Uterus (tissue), 4 donors: Measurements from ENCODE around the gene FSTL5. TPM values are rescaled to one million over a fixed set of nuclear protein-coding genes. Genes with fewer than 3 reads are reported as not detected.

ENCODE experiments used
- DNase-seq, 2 donors: peaks; one replicate each; pipeline ENCODE4 v3.0.0-alpha.2; 2019 to 2020
- H3K27ac ChIP-seq, 2 donors: fragments of 200-600 bp; sonication (generic); 1 replicate in 1 of 2; 2 replicates in 1 of 2; pipeline ENCODE4 v1.5.1; 2016 to 2018
- H3K27me3 ChIP-seq, 2 donors: fragments of 200-600 bp; sonication (generic); one replicate each; pipeline ENCODE4 v1.5.1; 2018 to 2019; ENCODE audit warnings: control low read depth in 1 of 2
- H3K36me3 ChIP-seq, 2 donors: fragments of 200-600 bp; sonication (generic); one replicate each; pipeline ENCODE4 v1.5.1; 2019; ENCODE audit warnings: control low read depth in 1 of 2
- H3K4me1 ChIP-seq, 2 donors: fragments of 200-600 bp; sonication (generic); one replicate each; pipeline ENCODE4 v1.5.1; 2018 to 2019; ENCODE audit warnings: control low read depth in 1 of 2
- H3K4me3 ChIP-seq, 2 donors: fragments of 200-600 bp; sonication (generic); 1 replicate in 1 of 2; 2 replicates in 1 of 2; pipeline ENCODE4 v1.5.1; 2018 to 2019; ENCODE audit warnings: mild to moderate bottlenecking in 1 of 2
- H3K9me3 ChIP-seq, 2 donors: fragments of 200-600 bp; sonication (generic); one replicate each; pipeline ENCODE4 v1.5.1; 2019; ENCODE audit warnings: control low read depth in 1 of 2
- CTCF ChIP-seq, 4 experiments: fragments of 200-600 bp in 2 of 4; fragments of 450-650 bp in 2 of 4; sonication (generic) in 2 of 4; IDR thresholded peaks; one replicate each; pipeline ENCODE4 v1.5.1; 2016 to 2019; ENCODE audit warnings: antibody characterized with exemption in 4 of 4, mild to moderate bottlenecking in 2 of 4, moderate library complexity in 1 of 4
- POLR2A ChIP-seq, 2 donors: fragments of 450-650 bp; IDR thresholded peaks; one replicate each; pipeline ENCODE4 v1.6.1; 2016; ENCODE audit warnings: antibody characterized with exemption in 2 of 2, mild to moderate bottlenecking in 1 of 2, moderate library complexity in 1 of 2
- intact Hi-C: fragments of 100-400 bp; cut with DNase I; formaldehyde crosslinking; loops from one replicate; pipeline ENCODE4 v1.15.1; 2023; ENCODE audit warnings: low total_unique reads
- total RNA-seq, 4 donors: library from RNA; depleted of rRNA in 3 of 4; stranded (reverse); fragments of >200 nt in 3 of 4; gene quantifications; one replicate each; pipeline versions ENCODE4 v1.1.0 to v1.2.4, GENCODE V29; 2014 to 2023
- donor health status: DM: yes; HTN: yes; CAD: no.

The FSTL5 gene
- total RNA-seq, 4 donors from 2014 or later: 2.4 TPM; not detected in 3

GRCh38 chr4:161813389-161813788 lies 350.4 kb downstream of the FSTL5 start:
- Histone ChIP-seq H3K36me3 (no peaks in the 10 kb centered on the region), H3K27ac (no peak overlapping the region), H3K4me1 (no peaks in the 10 kb centered on the region), H3K4me3 (no peak overlapping the region), H3K9me3 (no peaks in the 10 kb centered on the region), H3K27me3 (peaks cover 0 to 4% of the 10 kb centered on the region in 2 donors)
- TF ChIP-seq POLR2A (IDR thresholded peaks at IDR 0.05) (no peak), CTCF (IDR thresholded peaks at IDR 0.05) (no peak)
- intact Hi-C loops: no loop called here
- DNase-seq: no peak

GRCh38 chr4:161803171-161803570 lies 360.6 kb downstream of the FSTL5 start:
- Histone ChIP-seq H3K4me1 (no peaks in the 10 kb centered on the region), H3K27ac (no peak overlapping the region), H3K36me3 (no peaks in the 10 kb centered on the region), H3K4me3 (no peak overlapping the region), H3K27me3 (no peaks in the 10 kb centered on the region), H3K9me3 (no peaks in the 10 kb centered on the region)
- no peak for TF ChIP-seq CTCF (IDR thresholded peaks at IDR 0.05)
- TF ChIP-seq POLR2A (IDR thresholded peaks at IDR 0.05): no peak
- intact Hi-C loops: no loop called here
- no peak for DNase-seq

GRCh38 chr4:161799710-161800109 lies 364.1 kb downstream of the FSTL5 start:
- TF ChIP-seq CTCF (IDR thresholded peaks at IDR 0.05) (no peak), POLR2A (IDR thresholded peaks at IDR 0.05) (no peak)
- no peak for DNase-seq
- intact Hi-C loops: no loop called here

GRCh38 chr4:161792991-161793390 lies 370.8 kb downstream of the FSTL5 start:
- TF ChIP-seq CTCF (IDR thresholded peaks at IDR 0.05): no peak
- no peak for TF ChIP-seq POLR2A (IDR thresholded peaks at IDR 0.05)
- no peaks in the 10 kb centered on the region for H3K36me3 ChIP-seq
- no peak overlapping the region for H3K27ac ChIP-seq
- no peaks in the 10 kb centered on the region for H3K27me3 ChIP-seq
- intact Hi-C loops: no loop called here
- no peak for DNase-seq
- H3K9me3 ChIP-seq: no peaks in the 10 kb centered on the region
- no peaks in the 10 kb centered on the region for H3K4me1 ChIP-seq
- no peak overlapping the region for H3K4me3 ChIP-seq

More at GRCh38 chr4:161799710-161800109, 364.1 kb downstream of the FSTL5 start:
- Histone ChIP-seq H3K27ac (no peak overlapping the region), H3K4me1 (no peaks in the 10 kb centered on the region), H3K27me3 (no peaks in the 10 kb centered on the region), H3K36me3 (no peaks in the 10 kb centered on the region), H3K9me3 (no peaks in the 10 kb centered on the region), H3K4me3 (no peak overlapping the region)

- no peak overlapping the region for H3K27ac ChIP-seq
Observed at GRCh38 chr4:161791796-161792556, 371.8 kb downstream of the FSTL5 start.

More at GRCh38 chr4:161791796-161792556, 371.8 kb downstream of the FSTL5 start:
- DNase-seq: no peak
- Histone ChIP-seq H3K36me3 (no peaks in the 10 kb centered on the region), H3K27me3 (no peaks in the 10 kb centered on the region), H3K9me3 (no peaks in the 10 kb centered on the region), H3K4me1 (no peaks in the 10 kb centered on the region), H3K4me3 (no peak overlapping the region)
- intact Hi-C loops: no loop called here
- no peak for TF ChIP-seq CTCF (IDR thresholded peaks at IDR 0.05)
- no peak for TF ChIP-seq POLR2A (IDR thresholded peaks at IDR 0.05)
